Neural cell (in vitro differentiated cells): ENCODE results near the gene PRKAG3. TPM values are rescaled to one million over a fixed set of nuclear protein-coding genes. Genes with fewer than 3 reads are reported as not detected.

Experiments used
- H2AFZ ChIP-seq: fragments of 200-600, 300-800 bp; sonication (generic), shearing (Covaris generic); 2 replicates; pipeline ENCODE4 v1.6.0; 2014; ENCODE audit warnings: low read depth, mild to moderate bottlenecking, antibody characterized with exemption, low read length, moderate library complexity
- H3F3A ChIP-seq: fragments of 200-600 bp; shearing (Covaris generic); 2 replicates; pipeline ENCODE4 v1.6.1; 2016; ENCODE audit warnings: mild to moderate bottlenecking, moderate library complexity, mixed read lengths, antibody characterized with exemption, low read length; ENCODE audit not compliant: insufficient read depth, poor library complexity, severe bottlenecking
- H3K27ac ChIP-seq: fragments of 200-600, 300-800 bp; sonication (generic), shearing (Covaris generic); 2 replicates; pipeline ENCODE4 v1.5.1; 2014; ENCODE audit warnings: mild to moderate bottlenecking, low read length, moderate library complexity
- H3K27me3 ChIP-seq: fragments of 300-800, 200-600 bp; sonication (generic), shearing (Covaris generic); 2 replicates; pipeline ENCODE4 v1.6.0; 2014; ENCODE audit warnings: mild to moderate bottlenecking, low read depth, low read length, moderate library complexity; ENCODE audit not compliant: insufficient read depth
- H3K36me3 ChIP-seq: fragments of 300-800, 200-600 bp; sonication (generic), shearing (Covaris generic); 2 replicates; pipeline ENCODE4 v1.5.1; 2014; ENCODE audit warnings: mild to moderate bottlenecking, antibody characterized with exemption, low read length, moderate library complexity; ENCODE audit not compliant: insufficient read depth
- H3K4me2 ChIP-seq: fragments of 300-800, 200-600 bp; sonication (generic), shearing (Covaris generic); 2 replicates; pipeline ENCODE4 v1.6.0; 2014; ENCODE audit warnings: mild to moderate bottlenecking, low read length
- H3K4me3 ChIP-seq: fragments of 300-800, 200-600 bp; sonication (generic), shearing (Covaris generic); 2 replicates; pipeline ENCODE4 v1.5.1; 2014; ENCODE audit warnings: mild to moderate bottlenecking, low read length, moderate library complexity
- H3K79me2 ChIP-seq: fragments of 200-600 bp; shearing (Covaris generic); replicated peaks from 2 replicates; pipeline ENCODE4 v1.6.0; 2014; ENCODE audit warnings: mild to moderate bottlenecking, low read length, moderate library complexity; ENCODE audit not compliant: insufficient read depth
- H3K9ac ChIP-seq: fragments of 300-800, 200-600 bp; sonication (generic), shearing (Covaris generic); 2 replicates; pipeline ENCODE4 v1.6.1; 2016; ENCODE audit warnings: mild to moderate bottlenecking, low read length, mixed read lengths
- H3K9me2 ChIP-seq: fragments of 200-600 bp; shearing (Covaris generic); 2 replicates; pipeline ENCODE4 v1.6.1; 2016; ENCODE audit warnings: mild to moderate bottlenecking, low read length, mixed read lengths; ENCODE audit not compliant: insufficient read depth
- H3K9me3 ChIP-seq: fragments of 200-600, 300-800 bp; sonication (generic), shearing (Covaris generic); 2 replicates; pipeline ENCODE4 v1.6.1; 2016; ENCODE audit warnings: mild to moderate bottlenecking, mixed run types, low read length, moderate library complexity, mixed read lengths
- H4K20me1 ChIP-seq: fragments of 200-600 bp; shearing (Covaris generic); 2 replicates; pipeline ENCODE4 v1.6.1; 2016; ENCODE audit warnings: mild to moderate bottlenecking, mixed run types; ENCODE audit not compliant: insufficient read depth
- EP300 ChIP-seq: fragments of 450-650 bp; conservative IDR thresholded peaks from 2 replicates; pipeline ENCODE4 v1.6.1; 2014; ENCODE audit warnings: antibody characterized with exemption, mild to moderate bottlenecking, moderate library complexity; ENCODE audit not compliant: poor library complexity, severe bottlenecking
- EZH2 ChIP-seq: fragments of 200-600, 300-800 bp; shearing (Covaris generic), sonication (generic); IDR thresholded peaks from 2 replicates; pipeline ENCODE4 v1.6.1; 2014; ENCODE audit warnings: antibody characterized with exemption, low read length, borderline replicate concordance, mild to moderate bottlenecking; ENCODE audit not compliant: insufficient read depth, poor library complexity, severe bottlenecking
- MXI1 ChIP-seq: fragments of 450-650 bp; conservative IDR thresholded peaks from 2 replicates; pipeline ENCODE4 v1.6.1; 2014; ENCODE audit warnings: antibody characterized with exemption, mild to moderate bottlenecking; ENCODE audit not compliant: poor library complexity, severe bottlenecking
- POLR2AphosphoS5 ChIP-seq: IDR thresholded peaks from 2 replicates; pipeline ENCODE4 v1.6.1; 2012
- RAD21 ChIP-seq: fragments of 450-650 bp; conservative IDR thresholded peaks from 2 replicates; pipeline ENCODE4 v1.6.1; 2014; ENCODE audit warnings: antibody characterized with exemption, mild to moderate bottlenecking, moderate library complexity
- SMC3 ChIP-seq: fragments of 450-650 bp; conservative IDR thresholded peaks from 2 replicates; pipeline ENCODE4 v1.6.1; 2014; ENCODE audit warnings: antibody characterized with exemption, mild to moderate bottlenecking, moderate library complexity; ENCODE audit not compliant: poor library complexity
- TAF1 ChIP-seq: IDR thresholded peaks from 2 replicates; pipeline ENCODE4 v1.6.1; 2012; ENCODE audit warnings: low read depth
- polyA plus RNA-seq: library from polyadenylated mRNA; depleted of rRNA; stranded (reverse); fragments of >200 nt; gene quantifications from 2 replicates; pipeline ENCODE4 v1.2.3, GENCODE V29; 2014
- TF ChIP-seq, protein P1 (sequence below): IDR thresholded peaks from 2 replicates; pipeline ENCODE4 v1.6.1; 2012; ENCODE audit warnings: borderline replicate concordance
- TF ChIP-seq, protein P2 (sequence below): fragments of 450-650 bp; IDR thresholded peaks from 2 replicates; pipeline ENCODE4 v1.5.1; 2014; ENCODE audit warnings: antibody characterized with exemption, mild to moderate bottlenecking, moderate library complexity; ENCODE audit not compliant: poor library complexity, severe bottlenecking

The PRKAG3 gene
- polyA plus RNA-seq, 1 donor from 2014 or later: not detected

GRCh38 chr2:218856167-218856895, 24.7 kb upstream of the PRKAG3 start:
- no peak for TF ChIP-seq SMC3
- TF ChIP-seq, protein P1, sequence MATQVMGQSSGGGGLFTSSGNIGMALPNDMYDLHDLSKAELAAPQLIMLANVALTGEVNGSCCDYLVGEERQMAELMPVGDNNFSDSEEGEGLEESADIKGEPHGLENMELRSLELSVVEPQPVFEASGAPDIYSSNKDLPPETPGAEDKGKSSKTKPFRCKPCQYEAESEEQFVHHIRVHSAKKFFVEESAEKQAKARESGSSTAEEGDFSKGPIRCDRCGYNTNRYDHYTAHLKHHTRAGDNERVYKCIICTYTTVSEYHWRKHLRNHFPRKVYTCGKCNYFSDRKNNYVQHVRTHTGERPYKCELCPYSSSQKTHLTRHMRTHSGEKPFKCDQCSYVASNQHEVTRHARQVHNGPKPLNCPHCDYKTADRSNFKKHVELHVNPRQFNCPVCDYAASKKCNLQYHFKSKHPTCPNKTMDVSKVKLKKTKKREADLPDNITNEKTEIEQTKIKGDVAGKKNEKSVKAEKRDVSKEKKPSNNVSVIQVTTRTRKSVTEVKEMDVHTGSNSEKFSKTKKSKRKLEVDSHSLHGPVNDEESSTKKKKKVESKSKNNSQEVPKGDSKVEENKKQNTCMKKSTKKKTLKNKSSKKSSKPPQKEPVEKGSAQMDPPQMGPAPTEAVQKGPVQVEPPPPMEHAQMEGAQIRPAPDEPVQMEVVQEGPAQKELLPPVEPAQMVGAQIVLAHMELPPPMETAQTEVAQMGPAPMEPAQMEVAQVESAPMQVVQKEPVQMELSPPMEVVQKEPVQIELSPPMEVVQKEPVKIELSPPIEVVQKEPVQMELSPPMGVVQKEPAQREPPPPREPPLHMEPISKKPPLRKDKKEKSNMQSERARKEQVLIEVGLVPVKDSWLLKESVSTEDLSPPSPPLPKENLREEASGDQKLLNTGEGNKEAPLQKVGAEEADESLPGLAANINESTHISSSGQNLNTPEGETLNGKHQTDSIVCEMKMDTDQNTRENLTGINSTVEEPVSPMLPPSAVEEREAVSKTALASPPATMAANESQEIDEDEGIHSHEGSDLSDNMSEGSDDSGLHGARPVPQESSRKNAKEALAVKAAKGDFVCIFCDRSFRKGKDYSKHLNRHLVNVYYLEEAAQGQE: no peak
- TF ChIP-seq, protein P2, sequence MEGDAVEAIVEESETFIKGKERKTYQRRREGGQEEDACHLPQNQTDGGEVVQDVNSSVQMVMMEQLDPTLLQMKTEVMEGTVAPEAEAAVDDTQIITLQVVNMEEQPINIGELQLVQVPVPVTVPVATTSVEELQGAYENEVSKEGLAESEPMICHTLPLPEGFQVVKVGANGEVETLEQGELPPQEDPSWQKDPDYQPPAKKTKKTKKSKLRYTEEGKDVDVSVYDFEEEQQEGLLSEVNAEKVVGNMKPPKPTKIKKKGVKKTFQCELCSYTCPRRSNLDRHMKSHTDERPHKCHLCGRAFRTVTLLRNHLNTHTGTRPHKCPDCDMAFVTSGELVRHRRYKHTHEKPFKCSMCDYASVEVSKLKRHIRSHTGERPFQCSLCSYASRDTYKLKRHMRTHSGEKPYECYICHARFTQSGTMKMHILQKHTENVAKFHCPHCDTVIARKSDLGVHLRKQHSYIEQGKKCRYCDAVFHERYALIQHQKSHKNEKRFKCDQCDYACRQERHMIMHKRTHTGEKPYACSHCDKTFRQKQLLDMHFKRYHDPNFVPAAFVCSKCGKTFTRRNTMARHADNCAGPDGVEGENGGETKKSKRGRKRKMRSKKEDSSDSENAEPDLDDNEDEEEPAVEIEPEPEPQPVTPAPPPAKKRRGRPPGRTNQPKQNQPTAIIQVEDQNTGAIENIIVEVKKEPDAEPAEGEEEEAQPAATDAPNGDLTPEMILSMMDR: no peak
- Histone ChIP-seq H3K79me2 (no peaks in the 10 kb centered on the region), H3K4me2 (no peak overlapping the region)

DNA sequence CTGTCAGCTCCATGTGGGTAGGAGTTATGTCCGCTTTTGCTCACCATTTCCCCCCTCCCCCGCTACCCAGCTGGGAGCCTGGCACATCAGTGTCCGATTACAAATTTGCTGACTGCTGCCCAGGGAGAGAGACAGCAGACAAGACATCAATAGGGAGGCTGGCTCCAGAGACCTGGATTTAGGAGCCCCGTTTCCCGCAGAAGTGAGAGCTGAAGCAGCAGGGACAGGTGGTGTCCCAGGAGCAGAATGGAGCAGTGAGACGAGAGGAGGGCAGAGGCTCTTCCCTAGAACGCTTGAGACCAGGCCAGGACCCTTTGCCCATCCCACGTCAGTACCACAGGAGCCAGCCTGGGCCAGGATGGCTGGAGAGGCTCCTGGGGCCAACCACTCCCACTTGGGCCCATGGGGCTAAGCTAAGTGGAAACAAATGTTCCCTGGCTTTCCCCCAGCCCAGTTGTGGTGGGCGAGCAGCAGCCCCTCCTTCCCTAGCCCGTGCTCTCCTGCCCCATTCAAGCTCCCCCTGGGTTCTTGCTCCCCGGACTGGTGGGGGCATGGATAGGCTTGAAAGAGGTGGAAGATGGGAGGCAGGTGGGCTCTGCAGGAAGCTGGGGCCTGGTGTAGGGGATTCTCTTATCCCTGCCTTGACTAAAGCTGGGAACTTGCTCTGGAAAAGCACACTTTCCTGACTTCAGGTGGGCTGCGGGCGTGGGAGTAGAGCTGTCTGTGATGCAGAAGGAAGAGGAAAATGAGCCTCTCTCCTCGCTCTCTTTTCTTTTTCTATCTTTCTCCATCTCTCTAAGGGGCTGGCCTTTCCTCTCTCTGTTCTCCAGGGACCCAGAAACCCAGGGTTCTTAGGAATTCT, 23.9 kb upstream of the PRKAG3 start:
- H3K27me3 ChIP-seq: peaks cover 88% of the 10 kb centered on the region
- H3K27ac ChIP-seq: no peak overlapping the region
- no peak overlapping the region for H2AFZ ChIP-seq
- no peaks in the 10 kb centered on the region for H3K36me3 ChIP-seq
- H3K9me2 ChIP-seq: no peaks in the 10 kb centered on the region
- no peaks in the 10 kb centered on the region for H3K9me3 ChIP-seq
- H3K4me2 ChIP-seq: no peak overlapping the region
- no peaks in the 10 kb centered on the region for H4K20me1 ChIP-seq
- no peaks in the 10 kb centered on the region for H3K79me2 ChIP-seq
- no peak for TF ChIP-seq MXI1
- no peak overlapping the region for H3K9ac ChIP-seq
- no peaks in the 10 kb centered on the region for H3F3A ChIP-seq
- H3K4me3 ChIP-seq: no peak overlapping the region

More at GRCh38 chr2:218856167-218856895, 24.7 kb upstream of the PRKAG3 start:
- Histone ChIP-seq H2AFZ (no peak overlapping the region), H3K9me3 (no peaks in the 10 kb centered on the region), H3K4me3 (no peak overlapping the region), H3F3A (no peaks in the 10 kb centered on the region), H4K20me1 (no peaks in the 10 kb centered on the region), H3K36me3 (no peaks in the 10 kb centered on the region), H3K27ac (no peak overlapping the region), H3K9ac (no peak overlapping the region), H3K27me3 (peaks cover 89% of the 10 kb centered on the region), H3K9me2 (no peaks in the 10 kb centered on the region)

- no peak overlapping the region for H3K4me3 ChIP-seq
- no peaks in the 10 kb centered on the region for H3K36me3 ChIP-seq
- peaks cover 81% of the 10 kb centered on the region for H3K27me3 ChIP-seq
- TF ChIP-seq EP300 (no peak), MXI1 (no peak), RAD21 (no peak), POLR2AphosphoS5 (no peak), TAF1 (no peak), EZH2 (no peak)
- TF ChIP-seq, protein P1: no peak
- TF ChIP-seq, protein P2: no peak
Observed at GRCh38 chr2:218854860-218855259, 23.3 kb upstream of the PRKAG3 start.

More at GRCh38 chr2:218854860-218855259, 23.3 kb upstream of the PRKAG3 start:
- H3K79me2 ChIP-seq: no peaks in the 10 kb centered on the region
- no peak overlapping the region for H2AFZ ChIP-seq
- H3F3A ChIP-seq: no peaks in the 10 kb centered on the region
- no peaks in the 10 kb centered on the region for H3K9me3 ChIP-seq
- H4K20me1 ChIP-seq: no peaks in the 10 kb centered on the region
- H3K9me2 ChIP-seq: no peaks in the 10 kb centered on the region
- no peak overlapping the region for H3K4me2 ChIP-seq
- no peak overlapping the region for H3K9ac ChIP-seq
- no peak overlapping the region for H3K27ac ChIP-seq
